ENCODE results near the gene FOXK2.
"Not testable (repeated sequence)": the region's sequence is repeated elsewhere in the genome, so short reads cannot be mapped to it uniquely, and the experiment has no call there.

FOXK2 gene

DNA sequence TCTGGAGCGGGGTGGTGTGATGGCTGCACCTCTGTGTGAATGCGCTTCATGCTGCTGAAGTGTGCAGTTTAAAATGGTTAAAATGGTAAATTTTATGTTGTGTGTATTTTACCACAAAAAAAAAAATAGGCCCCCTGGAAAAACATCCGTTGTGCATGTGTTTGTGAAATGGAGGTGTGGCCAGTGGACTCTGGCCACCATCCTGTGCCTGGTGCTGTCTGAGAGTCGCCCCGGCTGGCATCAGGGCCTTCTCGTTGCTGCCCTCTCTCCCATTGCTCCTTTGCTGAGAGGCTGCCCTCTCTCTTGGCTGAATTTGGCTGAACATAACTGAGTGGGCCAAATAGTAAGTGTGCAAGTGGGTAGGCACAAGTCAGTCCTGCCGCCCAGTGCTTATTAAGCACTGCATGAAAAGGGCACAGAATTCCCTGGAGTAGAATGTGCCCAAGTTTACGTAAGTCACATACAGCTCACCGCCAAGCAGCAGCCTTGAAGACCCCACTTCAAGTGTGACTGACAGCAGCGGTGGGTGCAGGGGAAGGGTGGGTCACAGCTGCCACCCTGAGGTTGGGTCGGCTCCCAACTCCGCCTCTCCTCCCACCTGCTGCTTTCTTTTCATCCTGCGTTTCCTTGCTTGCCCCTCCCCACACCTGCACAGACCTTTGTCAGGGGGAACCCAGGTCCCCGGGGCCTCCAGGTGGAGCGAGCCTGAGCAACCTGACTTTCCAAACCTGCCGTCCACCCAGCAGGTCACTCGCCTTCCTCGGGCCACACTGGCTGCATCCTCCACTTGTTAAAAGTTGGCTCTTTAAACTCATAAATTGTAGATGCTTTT lies 46.8 kb downstream of the FOXK2 start:
- Histone ChIP-seq H3K9me3 (ENCODE audit: control insufficient read depth, insufficient read depth, low read depth, low read length) (no peaks in the 10 kb centered on the region), H3K36me3 (ENCODE audit: control insufficient read depth, insufficient read depth, low read length) (peaks cover 67% of the 10 kb centered on the region), H3K9ac (ENCODE audit: low read length) (no peak overlapping the region)

GRCh38 chr17:82567286-82567685 lies 47.8 kb downstream of the FOXK2 start:
- Histone ChIP-seq H3K9ac (ENCODE audit: low read length) (no peak overlapping the region), H3K27me3 (ENCODE audit: control insufficient read depth, insufficient read depth, low read length) (no peaks in the 10 kb centered on the region), H3K9me3 (ENCODE audit: control insufficient read depth, insufficient read depth, low read depth, low read length) (no peaks in the 10 kb centered on the region), H3K4me1 (ENCODE audit: control insufficient read depth, insufficient read depth, low read length) (0 out of 2 replicates have a peak, but pooled peaks cover 5% of the 10 kb centered on the region), H3K36me3 (ENCODE audit: control insufficient read depth, insufficient read depth, low read length) (peaks cover 76% of the 10 kb centered on the region), H3K4me3 (ENCODE audit: low read depth, low read length) (no peak overlapping the region), H3K27ac (ENCODE audit: low read depth, low read length) (no peak overlapping the region)

More for the DNA sequence above, 46.8 kb downstream of the FOXK2 start:
- Histone ChIP-seq H3K4me3 (ENCODE audit: low read depth, low read length) (no peak overlapping the region), H3K27me3 (ENCODE audit: control insufficient read depth, insufficient read depth, low read length) (no peaks in the 10 kb centered on the region), H3K4me1 (ENCODE audit: control insufficient read depth, insufficient read depth, low read length) (peaks cover 8% of the 10 kb centered on the region; the same call in 1 of the 2 replicates), H3K27ac (ENCODE audit: low read depth, low read length) (no peak overlapping the region)

GRCh38 chr17:82568997-82569393 lies 49.5 kb downstream of the FOXK2 start:
- H3K36me3 ChIP-seq (ENCODE audit: control insufficient read depth, insufficient read depth, low read length): peaks cover 88% of the 10 kb centered on the region

DNA sequence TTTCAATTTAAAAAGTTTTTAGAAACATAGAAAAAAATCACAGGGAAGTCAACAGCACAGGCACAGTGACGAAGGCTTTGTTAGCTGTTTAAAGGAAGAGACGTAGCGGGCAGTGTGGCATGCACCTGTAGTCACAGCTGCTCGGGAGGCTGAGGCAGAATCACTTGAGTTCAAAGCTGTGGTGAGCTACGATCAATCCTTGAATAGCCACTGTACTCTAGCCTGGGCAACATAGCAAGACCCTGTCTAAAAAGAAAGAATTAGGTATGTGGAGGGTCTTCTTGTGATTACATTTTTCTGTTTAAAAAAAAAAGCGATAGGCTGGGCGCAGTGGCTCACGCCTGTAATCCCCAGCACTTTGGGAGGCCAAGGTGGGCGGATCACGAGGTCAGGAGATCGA lies 50.1 kb downstream of the FOXK2 start:
- H3K4me3 ChIP-seq (ENCODE audit: low read depth, low read length): no peak overlapping the region
- peaks cover 91% of the 10 kb centered on the region for H3K36me3 ChIP-seq (ENCODE audit: control insufficient read depth, insufficient read depth, low read length)
- H3K9ac ChIP-seq (ENCODE audit: low read length): no peak overlapping the region
- H3K4me1 ChIP-seq (ENCODE audit: control insufficient read depth, insufficient read depth, low read length): 0 out of 2 replicates have a peak, but pooled peaks cover 5% of the 10 kb centered on the region
- H3K27ac ChIP-seq (ENCODE audit: low read depth, low read length): no peak overlapping the region
- H3K27me3 ChIP-seq (ENCODE audit: control insufficient read depth, insufficient read depth, low read length): no peaks in the 10 kb centered on the region
- H3K9me3 ChIP-seq (ENCODE audit: control insufficient read depth, insufficient read depth, low read depth, low read length): no peaks in the 10 kb centered on the region

More at GRCh38 chr17:82568997-82569393, 49.5 kb downstream of the FOXK2 start:
- Histone ChIP-seq H3K9me3 (ENCODE audit: control insufficient read depth, insufficient read depth, low read depth, low read length) (no peaks in the 10 kb centered on the region), H3K4me1 (ENCODE audit: control insufficient read depth, insufficient read depth, low read length) (0 out of 2 replicates have a peak, but pooled peaks cover 5% of the 10 kb centered on the region), H3K4me3 (ENCODE audit: low read depth, low read length) (no peak overlapping the region), H3K9ac (ENCODE audit: low read length) (no peak overlapping the region), H3K27ac (ENCODE audit: low read depth, low read length) (no peak overlapping the region), H3K27me3 (ENCODE audit: control insufficient read depth, insufficient read depth, low read length) (no peaks in the 10 kb centered on the region)

DNA sequence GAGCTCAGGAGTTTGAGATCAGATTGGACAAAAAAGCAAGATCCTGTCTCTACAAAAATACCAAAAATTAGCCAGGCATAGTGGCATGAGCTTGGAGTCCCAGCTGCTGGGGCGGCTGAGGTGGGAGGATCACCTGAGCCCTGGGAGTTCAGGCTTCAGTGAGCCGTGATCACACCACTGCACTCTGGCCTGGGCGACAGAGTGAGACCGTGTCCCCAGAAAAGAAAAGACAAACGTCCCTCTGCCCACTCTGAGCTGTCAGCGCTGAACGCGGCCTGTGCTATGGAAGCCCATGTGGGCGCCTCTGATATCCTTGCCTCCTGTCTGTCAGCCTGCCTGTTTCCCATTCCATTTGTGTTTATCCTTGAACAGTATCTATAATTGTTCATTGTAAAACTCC lies 50.7 kb downstream of the FOXK2 start:
- Histone ChIP-seq H3K27ac (ENCODE audit: low read depth, low read length) (no peak overlapping the region), H3K36me3 (ENCODE audit: control insufficient read depth, insufficient read depth, low read length) (peaks cover 91% of the 10 kb centered on the region), H3K27me3 (ENCODE audit: control insufficient read depth, insufficient read depth, low read length) (no peaks in the 10 kb centered on the region), H3K4me1 (ENCODE audit: control insufficient read depth, insufficient read depth, low read length) (0 out of 2 replicates have a peak, but pooled peaks cover 5% of the 10 kb centered on the region), H3K9ac (ENCODE audit: low read length) (no peak overlapping the region), H3K9me3 (ENCODE audit: control insufficient read depth, insufficient read depth, low read depth, low read length) (no peaks in the 10 kb centered on the region), H3K4me3 (ENCODE audit: low read depth, low read length) (no peak overlapping the region)

- Histone ChIP-seq H3K27me3 (ENCODE audit: control insufficient read depth, insufficient read depth, low read length) (no peaks in the 10 kb centered on the region), H3K27ac (ENCODE audit: low read depth, low read length) (no peak overlapping the region), H3K36me3 (ENCODE audit: control insufficient read depth, insufficient read depth, low read length) (peaks cover 91% of the 10 kb centered on the region), H3K9me3 (ENCODE audit: control insufficient read depth, insufficient read depth, low read depth, low read length) (no peaks in the 10 kb centered on the region), H3K4me3 (ENCODE audit: low read depth, low read length) (no peak overlapping the region), H3K4me1 (ENCODE audit: control insufficient read depth, insufficient read depth, low read length) (no peaks in the 10 kb centered on the region), H3K9ac (ENCODE audit: low read length) (no peak overlapping the region)
Measured at GRCh38 chr17:82571855-82572254, 52.3 kb downstream of the FOXK2 start.

- H3K27me3 ChIP-seq (ENCODE audit: control insufficient read depth, insufficient read depth, low read length): no peaks in the 10 kb centered on the region
- no peak overlapping the region for H3K9ac ChIP-seq (ENCODE audit: low read length)
- no peaks in the 10 kb centered on the region for H3K9me3 ChIP-seq (ENCODE audit: control insufficient read depth, insufficient read depth, low read depth, low read length)
- H3K4me1 ChIP-seq (ENCODE audit: control insufficient read depth, insufficient read depth, low read length): no peaks in the 10 kb centered on the region
- H3K36me3 ChIP-seq (ENCODE audit: control insufficient read depth, insufficient read depth, low read length): peaks cover 88% of the 10 kb centered on the region
- no peak overlapping the region for H3K27ac ChIP-seq (ENCODE audit: low read depth, low read length)
- H3K4me3 ChIP-seq (ENCODE audit: low read depth, low read length): no peak overlapping the region
Measured at GRCh38 chr17:82574041-82574440, 54.5 kb downstream of the FOXK2 start.

GRCh38 chr17:82575581-82576221 lies 56.2 kb downstream of the FOXK2 start:
- not testable (repeated sequence) for H3K4me1 ChIP-seq (ENCODE audit: control insufficient read depth, insufficient read depth, low read length); H3K4me3 ChIP-seq (ENCODE audit: low read depth, low read length); H3K27me3 ChIP-seq (ENCODE audit: control insufficient read depth, insufficient read depth, low read length); H3K9me3 ChIP-seq (ENCODE audit: control insufficient read depth, insufficient read depth, low read depth, low read length); H3K9ac ChIP-seq (ENCODE audit: low read length); H3K27ac ChIP-seq (ENCODE audit: low read depth, low read length)
- peaks cover 79% of the 10 kb centered on the region for H3K36me3 ChIP-seq (ENCODE audit: control insufficient read depth, insufficient read depth, low read length)

GRCh38 chr17:82577300-82577699 lies 57.8 kb downstream of the FOXK2 start:
- no peaks in the 10 kb centered on the region for H3K27me3 ChIP-seq (ENCODE audit: control insufficient read depth, insufficient read depth, low read length)
- H3K4me1 ChIP-seq (ENCODE audit: control insufficient read depth, insufficient read depth, low read length): no peaks in the 10 kb centered on the region
- no peak overlapping the region for H3K9ac ChIP-seq (ENCODE audit: low read length)
- no peaks in the 10 kb centered on the region for H3K9me3 ChIP-seq (ENCODE audit: control insufficient read depth, insufficient read depth, low read depth, low read length)
- H3K36me3 ChIP-seq (ENCODE audit: control insufficient read depth, insufficient read depth, low read length): peaks cover 72% of the 10 kb centered on the region
- no peak overlapping the region for H3K27ac ChIP-seq (ENCODE audit: low read depth, low read length)
- H3K4me3 ChIP-seq (ENCODE audit: low read depth, low read length): no peak overlapping the region

DNA sequence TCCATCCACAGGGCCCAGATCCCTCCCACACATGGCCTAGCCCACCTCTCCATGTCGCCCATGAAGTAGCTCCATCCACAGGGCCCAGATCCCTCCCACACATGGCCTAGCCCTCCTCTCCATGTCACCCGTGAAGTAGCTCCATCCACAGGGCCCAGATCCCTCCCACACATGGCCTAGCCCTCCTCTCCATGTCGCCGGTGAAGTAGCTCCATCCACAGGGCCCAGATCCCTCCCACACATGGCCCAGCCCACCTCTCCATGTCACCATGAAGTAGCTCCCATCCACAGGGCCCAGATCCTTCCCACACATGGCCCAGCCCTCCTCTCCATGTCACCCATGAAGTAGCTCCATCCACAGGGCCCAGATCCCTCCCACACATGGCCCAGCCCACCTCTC lies 60.4 kb downstream of the FOXK2 start:
- H3K4me3 ChIP-seq (ENCODE audit: low read depth, low read length); H3K9me3 ChIP-seq (ENCODE audit: control insufficient read depth, insufficient read depth, low read depth, low read length); H3K27me3 ChIP-seq (ENCODE audit: control insufficient read depth, insufficient read depth, low read length); H3K4me1 ChIP-seq (ENCODE audit: control insufficient read depth, insufficient read depth, low read length); H3K27ac ChIP-seq (ENCODE audit: low read depth, low read length); H3K9ac ChIP-seq (ENCODE audit: low read length): not testable (repeated sequence)
- peaks cover 72% of the 10 kb centered on the region for H3K36me3 ChIP-seq (ENCODE audit: control insufficient read depth, insufficient read depth, low read length)

GRCh38 chr17:82582213-82582612 lies 62.7 kb downstream of the FOXK2 start:
- no peaks in the 10 kb centered on the region for H3K27me3 ChIP-seq (ENCODE audit: control insufficient read depth, insufficient read depth, low read length)
- no peak overlapping the region for H3K27ac ChIP-seq (ENCODE audit: low read depth, low read length)
- peaks cover 70% of the 10 kb centered on the region for H3K36me3 ChIP-seq (ENCODE audit: control insufficient read depth, insufficient read depth, low read length)
- H3K9ac ChIP-seq (ENCODE audit: low read length): no peak overlapping the region
- no peaks in the 10 kb centered on the region for H3K9me3 ChIP-seq (ENCODE audit: control insufficient read depth, insufficient read depth, low read depth, low read length)
- no peak overlapping the region for H3K4me3 ChIP-seq (ENCODE audit: low read depth, low read length)
- no peaks in the 10 kb centered on the region for H3K4me1 ChIP-seq (ENCODE audit: control insufficient read depth, insufficient read depth, low read length)

All from HUES6 (cell line).